T follicular helper cell (primary cell): ENCODE data around the gene TENM4.

Experiments
- DNase-seq: peaks from one replicate; pipeline ENCODE4 v3.0.0-alpha.2; 2020; ENCODE audit warnings: low read depth

The TENM4 gene

DNA sequence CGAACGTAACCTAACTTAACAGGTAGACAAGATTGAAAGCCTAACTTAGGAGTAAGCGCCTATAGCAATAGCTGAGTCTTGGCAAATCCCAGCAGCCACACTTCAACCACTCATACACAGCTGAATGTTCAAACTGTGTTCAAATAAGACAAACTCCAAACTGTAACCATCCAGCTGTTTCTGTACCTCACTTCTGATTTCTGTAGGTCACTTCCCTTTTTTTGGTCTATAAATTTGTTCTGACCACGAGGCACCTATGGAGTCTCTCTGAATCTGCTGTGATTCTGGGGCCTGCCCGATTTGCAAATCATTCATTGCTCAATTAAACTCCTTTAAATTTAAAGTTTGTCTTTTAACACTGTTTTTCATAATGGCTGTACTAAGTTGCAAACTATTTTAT is 8.2 kb upstream of the TENM4 start:
- no peak for DNase-seq

DNA sequence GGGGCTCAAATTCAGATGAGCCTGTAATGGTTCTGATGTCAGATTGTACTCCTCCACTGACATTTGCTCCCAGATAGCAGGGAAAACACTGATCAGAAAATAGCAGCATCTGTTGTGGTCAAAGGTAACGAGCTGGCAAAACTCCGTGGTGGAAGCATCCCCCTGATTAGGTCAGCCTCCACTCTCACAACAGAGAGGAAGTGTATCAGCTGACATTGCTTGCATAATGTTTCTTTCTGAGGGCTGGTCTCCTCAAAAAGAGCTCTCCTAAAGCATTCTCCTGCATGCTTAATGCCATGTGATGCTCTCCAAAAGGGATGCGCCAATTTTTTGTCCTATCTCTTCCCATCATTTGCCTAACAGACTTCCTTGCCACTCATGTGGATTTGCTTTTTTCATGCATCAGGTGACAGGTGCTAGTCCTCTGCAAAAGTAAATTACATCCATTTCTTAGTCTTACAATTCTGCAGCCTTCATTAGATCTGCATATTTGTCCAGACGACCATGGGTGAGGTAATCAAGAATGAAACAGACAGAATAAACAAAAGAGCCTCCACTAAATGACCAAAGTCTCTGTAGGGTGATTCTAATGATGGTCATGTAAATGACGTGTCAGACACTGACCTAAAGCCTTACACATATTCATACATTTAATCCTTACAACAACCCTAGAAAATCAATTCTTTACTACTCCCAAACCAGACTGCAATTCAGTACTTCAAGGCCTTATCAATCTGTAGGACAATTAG is 6.4 kb upstream of the TENM4 start:
- no peak for DNase-seq

DNA sequence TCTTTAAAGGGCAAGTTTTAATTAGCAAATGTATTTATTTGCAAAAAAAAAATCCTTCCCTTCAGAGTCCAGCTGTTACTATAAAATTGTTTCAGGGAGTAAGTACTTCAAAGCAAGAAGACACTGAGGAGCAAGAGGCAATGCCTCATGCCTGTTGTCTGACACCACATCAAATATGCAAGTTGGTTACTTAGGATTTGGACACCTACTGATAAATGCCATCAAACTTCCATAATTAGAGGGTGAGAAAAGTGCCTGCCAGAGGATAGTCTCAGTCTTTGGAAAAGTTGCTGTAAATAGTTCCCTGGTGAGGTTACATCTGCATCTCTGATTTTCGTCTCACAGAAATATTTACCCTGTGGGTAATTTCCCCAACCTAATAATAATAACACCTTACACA is 4.1 kb upstream of the TENM4 start:
- no peak for DNase-seq

DNA sequence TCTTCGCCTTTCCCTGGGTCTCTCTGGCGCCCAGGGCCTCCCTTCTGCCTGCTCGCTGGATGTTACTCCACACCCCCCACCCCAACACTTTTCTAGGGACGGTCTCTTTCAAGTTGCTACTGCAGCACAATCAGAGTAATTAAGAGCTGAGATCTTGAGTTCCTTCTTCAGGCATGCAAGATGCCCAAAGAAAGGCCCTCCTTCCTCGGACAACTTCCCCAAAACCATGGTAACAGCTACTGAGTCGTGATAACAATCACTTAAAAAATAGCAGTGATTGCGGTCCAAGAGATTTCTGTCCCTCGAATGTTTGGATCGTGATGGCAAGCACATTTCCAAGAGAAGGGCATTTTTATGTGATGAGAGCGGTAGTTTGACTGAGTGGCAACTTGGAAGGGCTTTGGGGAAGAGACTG is 638 bp upstream of the TENM4 start:
- no peak for DNase-seq

DNA sequence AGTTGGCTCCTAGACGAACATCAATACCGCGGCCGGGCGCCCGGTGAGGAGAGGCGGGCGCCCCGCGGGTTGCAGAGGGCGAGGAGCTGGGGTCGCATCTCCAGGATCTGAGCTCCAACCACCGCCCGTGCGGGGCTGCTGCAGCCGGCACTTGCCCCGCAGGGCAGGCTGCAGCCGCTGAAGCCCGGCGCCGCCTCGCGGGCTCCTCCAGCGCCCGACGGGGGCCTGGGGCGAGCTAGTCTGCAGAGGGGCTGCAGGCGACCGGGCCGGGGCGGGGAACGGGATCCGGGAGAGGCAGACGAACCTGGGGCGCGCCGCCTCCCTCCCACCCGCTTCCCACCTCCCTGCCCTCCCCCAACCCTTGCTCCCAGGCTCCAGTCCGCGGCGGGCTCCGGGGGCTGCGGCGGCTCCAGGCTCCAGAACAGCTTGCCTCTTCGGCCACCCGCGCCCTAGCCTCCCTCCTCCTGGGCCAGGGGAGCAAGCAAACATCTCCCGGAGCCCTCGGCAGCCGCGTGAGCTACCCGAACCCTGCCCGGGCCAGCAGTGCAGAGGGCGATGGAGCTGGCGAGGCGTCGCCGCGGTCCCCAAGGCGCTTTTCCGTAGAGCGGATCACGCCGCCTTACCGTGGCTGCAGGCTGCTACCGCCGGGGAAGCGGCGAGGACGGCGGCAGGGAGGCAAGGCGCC is 802 bp downstream of the TENM4 start:
- DNase-seq: no peak

DNA sequence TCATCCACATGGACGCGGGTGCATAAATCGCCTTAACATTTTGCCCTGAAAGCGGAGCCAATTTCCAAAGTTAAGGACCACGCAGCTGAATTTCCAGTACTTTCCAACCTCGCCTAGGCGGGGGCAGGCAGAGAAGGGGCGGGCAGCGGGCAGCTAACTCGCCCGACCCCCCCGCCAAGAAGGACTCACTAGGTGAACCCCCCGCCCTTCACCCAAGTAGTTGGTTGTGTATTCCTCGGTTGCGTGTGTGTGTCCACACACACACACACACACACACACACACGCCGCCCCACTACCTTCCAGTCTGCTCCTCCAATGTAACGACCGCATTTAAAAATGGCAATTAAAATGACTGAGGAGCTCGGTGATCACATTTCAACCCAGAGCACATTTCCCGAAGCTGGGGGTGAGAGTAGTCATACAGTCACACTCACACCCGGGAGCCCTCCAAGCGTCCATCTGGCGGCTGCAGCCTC is 1.4 kb downstream of the TENM4 start:
- no peak for DNase-seq

DNA sequence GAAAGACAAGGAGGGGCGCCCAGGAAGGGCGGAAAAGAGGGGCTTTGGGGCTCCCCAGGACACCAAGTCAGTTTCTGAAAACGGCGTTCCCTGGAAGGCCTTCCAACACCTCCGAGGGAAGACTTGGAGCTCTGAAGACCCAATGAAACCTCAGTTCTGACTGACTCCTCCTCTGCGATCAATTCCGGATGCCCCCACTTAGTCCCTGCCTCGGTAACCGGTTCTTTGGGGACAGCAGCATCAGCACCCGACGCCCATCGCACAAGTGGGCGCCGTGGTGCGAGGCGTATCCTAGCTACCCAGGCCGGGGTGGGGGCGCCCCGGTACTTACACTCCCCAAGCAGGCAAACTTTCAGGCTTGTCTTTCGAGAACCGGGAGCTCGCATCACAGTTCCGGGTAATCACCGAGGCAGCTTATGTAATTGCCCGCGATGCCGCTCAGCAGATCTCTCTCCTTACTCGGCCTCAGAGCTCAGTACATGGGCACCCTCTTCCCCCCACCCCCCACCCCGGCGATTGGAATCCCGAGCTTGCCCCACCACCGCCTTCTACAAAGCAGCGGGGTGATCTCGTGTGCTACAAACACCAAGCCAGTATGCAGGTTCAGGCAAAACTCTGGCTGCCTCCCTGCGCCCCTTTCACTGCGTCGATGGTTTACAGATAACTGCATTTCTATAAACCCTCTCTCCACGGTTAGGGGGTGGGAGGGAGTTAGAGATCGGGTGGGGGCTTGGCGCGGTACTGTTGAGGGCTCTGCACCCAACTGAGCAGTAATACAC is 2.0 kb downstream of the TENM4 start:
- DNase-seq: no peak

DNA sequence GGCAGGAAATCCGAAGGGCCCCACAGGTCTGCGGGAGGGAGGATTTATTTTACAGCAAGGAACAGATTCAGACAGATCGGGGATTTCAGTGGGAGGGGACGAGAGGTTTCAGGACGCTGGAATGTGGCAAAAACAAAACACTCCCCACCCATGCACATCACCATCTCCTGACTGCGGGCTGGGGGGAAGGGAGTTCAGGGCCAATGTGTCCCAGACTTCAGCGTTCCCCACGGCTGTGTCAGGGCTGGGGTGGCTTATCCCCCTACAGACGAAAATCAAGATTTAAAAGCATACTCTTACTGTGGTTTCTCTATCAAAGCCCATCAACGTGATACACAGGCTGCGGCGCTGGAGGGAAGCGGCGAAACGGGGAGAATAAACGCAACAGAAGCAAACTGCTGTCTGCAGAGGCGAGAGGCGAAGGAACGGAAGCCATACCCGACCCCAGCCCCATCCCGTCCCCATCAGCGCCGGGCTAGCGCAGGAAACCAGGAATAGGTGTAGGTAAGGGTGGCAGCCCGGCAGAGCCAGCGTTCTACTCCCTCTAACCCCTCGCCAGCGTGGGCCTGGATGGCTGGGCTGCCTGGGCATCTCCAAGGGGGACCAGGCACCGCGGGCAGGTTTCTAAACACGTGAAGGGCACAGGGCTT is 2.7 kb downstream of the TENM4 start:
- DNase-seq: no peak

DNA sequence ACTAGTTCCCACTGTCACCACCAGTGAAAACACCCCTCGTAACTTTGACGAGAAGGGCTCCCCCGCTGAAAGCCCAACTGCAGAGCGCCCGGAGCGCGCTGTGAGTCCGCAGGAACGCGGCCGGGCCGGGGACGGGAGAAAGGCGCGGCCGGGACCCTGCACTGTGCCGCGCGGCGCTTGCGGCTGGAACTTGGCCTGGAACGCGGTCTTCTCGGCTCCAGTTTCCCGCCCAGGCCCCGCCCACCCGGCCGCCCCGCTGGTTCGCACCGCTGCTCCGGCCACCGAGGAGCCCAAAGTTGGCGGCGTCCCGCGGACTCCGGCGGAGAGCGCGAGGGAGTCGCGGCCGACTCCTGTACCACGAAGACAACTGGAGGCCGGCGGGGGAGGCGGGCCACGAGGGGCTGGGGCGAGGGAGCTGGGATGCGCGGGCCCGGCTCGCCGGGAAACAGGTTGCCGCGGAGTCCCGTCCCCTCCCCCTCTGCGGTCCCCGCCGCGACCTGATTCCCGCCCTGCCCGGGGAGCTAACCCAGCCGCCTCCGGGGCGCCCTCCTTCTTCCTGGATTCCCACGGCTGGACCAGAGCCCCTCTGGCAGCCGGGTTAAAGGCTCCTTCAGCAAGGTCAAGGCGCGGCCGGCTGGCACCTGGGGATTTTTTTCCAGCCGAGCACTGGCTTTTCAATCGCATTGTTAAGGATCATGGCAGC is 3.4 kb downstream of the TENM4 start:
- no peak for DNase-seq

DNA sequence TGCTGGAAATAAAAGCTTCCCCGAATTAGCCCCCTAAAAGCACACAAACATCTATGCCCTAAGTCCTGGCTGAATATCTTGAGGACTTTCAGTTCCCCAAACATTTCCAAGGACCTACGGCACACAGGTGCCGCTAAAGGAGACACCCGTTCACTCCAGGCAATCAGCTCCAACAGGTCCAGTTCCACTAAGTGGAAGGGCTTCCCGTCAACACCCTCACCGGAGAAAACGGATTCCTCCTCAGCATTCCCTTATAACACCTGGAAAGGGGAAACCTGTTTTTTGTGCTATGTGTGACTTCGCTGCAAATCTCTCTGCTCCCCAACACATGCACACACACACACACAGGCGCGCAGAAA is 3.9 kb downstream of the TENM4 start:
- DNase-seq: no peak

DNA sequence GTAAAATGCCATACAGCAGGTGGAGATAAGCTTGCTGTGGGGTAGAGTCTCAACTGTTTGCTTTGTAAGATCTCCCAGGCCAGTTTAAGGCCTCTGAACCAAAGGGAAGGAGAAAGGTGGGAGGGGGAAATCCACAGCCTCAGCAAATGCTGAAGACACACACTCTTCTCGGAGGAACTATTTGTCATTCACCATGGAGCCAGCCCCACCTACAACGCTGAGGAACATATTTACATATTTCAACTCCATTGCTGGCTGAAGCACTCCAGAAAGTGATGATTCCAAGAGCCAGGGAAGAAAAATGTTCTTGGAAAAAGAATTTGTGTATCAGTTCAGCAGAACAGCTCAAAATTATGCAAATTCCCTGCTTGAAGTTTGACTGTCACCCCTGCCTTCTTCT is 6.5 kb downstream of the TENM4 start:
- DNase-seq: no peak

DNA sequence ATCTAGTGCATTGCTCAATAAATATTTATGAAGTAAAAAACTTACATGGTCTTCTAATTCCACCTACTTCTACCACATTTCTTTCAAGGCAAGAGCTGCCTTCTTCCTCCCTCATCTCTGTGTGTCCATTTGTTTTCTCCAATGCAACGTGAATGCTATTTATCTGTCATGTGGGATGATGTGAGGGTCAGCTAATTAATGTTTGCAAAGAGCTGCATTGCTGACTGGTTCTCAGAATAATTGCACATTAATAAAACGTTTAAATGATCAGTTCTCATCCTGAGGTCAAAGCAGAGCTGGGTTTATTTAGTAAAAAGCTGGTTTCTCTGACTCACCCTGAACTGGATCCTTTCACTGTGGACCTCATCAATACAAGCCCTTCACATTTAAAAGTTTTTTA is 8.7 kb downstream of the TENM4 start:
- DNase-seq: no peak

DNA sequence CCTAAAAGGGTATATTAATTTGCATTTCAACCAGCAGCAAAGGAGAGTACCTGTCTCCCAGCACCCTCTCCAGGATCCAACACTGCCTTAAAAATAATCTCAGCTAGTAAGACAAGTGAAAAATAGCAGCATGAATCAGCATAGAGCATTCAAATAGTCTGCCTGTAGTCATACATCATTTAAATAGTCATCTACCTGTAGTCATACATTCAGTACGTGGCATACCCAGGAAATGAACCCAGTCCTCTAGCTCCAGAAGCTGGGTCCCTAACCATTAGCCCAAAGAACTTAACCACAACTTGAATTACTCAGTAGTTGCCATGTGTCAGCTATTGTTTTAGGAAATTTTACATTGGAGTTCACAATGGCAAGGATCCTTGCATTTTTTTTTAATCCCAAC is 9.3 kb downstream of the TENM4 start:
- no peak for DNase-seq

DNA sequence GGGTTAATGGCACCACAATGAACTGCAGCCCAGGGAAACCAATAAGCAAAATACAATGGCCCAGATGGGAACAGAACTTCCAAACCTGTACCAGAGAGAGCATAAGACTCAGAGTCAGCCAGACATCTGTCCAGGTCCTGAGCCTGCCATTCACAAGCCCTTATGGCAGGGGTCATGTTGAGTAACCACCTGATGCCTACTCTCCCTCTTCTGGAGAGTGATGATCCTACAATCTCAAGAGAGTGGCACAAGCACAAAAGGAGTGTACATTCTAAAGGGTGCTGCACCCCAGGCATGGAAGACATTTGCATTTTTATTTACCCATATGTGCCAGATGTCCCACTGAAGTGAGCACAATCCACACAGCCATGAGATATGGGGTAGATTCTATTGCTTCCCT is 10.6 kb downstream of the TENM4 start:
- DNase-seq: no peak

DNA sequence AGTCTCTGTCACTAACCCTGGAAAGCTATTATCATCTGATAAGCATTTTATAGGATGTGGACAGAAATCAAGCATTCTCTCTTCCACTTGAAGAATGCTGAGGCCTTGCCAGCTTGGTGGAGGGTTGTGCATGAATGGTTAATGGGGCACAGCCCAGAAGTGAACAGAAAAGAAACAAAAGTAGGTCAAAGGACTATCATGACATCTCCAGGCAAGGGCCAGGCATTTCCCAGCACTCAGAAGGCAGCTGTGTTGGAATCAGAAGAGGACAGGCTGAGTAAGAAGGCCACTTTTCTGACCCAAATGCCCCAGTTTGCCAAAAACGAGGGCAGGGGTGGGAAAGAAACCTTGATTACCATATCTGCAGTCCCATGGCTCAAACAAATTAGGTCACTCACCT is 12.4 kb downstream of the TENM4 start:
- no peak for DNase-seq

DNA sequence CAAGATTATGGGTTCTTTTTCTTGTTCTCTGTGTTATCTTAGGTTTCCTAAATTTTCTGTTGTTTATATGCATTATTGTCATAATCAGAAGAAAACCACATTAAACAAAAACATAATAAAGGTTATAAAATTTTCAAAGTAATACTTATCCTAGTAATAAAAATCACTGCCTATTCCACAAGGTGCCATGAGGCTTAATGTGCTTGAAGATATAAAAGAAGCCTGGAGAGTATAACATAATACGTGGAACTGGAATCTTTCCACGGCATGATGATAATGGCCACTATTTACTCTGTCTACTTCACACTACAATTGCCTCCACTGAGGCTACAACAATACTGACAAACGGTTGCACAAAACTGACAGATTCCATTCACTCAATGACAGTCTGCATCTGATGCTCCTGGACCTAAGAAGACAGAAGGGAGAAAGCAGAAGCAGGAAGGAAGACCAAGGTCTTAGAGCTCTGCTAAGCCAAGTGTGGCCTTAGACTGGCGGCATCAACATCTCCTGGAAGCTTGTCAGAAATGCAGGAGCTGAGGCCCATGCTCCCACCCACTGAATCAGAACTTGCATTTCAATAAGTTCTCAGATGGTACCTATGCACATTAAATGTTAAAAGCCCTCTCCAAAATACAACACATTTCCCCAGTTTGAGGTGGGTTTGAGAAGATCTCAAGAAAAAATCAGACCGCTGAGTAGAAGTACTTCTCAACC is 13.1 kb downstream of the TENM4 start:
- no peak for DNase-seq

DNA sequence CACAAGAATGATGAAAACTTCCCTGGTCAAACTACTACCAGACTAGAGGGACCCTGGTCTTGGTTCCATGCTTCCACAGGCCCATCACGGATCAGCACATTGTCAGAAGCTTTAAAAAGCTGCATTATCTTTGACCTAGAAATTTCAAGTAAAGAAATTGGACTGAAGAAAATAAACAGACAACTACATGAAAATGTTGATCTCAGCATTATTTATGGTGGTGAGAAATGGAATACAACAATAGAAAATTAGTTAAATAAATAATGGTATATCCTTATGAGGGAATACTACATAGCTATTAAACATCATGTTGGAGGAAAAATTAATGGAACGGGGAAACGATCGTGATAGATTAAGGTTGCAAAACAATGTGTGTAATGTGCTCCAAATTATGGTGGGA is 13.7 kb downstream of the TENM4 start:
- DNase-seq: no peak

DNA sequence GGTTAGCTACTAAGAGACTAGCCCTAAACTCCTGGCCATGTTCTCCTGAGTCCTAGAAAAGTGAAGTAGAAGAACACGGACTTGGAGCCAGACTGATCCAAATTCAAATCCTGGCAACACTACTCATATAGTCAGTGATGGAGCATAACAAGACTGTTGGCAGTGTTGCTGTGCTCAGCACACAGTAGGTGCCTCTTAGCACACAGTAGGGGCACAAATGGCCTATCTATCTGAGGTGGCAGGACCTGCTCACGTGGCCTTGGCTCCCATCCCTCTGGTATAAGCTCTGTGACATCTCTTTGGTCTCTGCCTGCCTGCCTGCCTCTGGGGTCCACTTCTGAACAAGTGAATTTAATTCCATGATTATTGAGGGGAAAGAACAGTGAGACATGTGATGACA is 15.4 kb downstream of the TENM4 start:
- no peak for DNase-seq

DNA sequence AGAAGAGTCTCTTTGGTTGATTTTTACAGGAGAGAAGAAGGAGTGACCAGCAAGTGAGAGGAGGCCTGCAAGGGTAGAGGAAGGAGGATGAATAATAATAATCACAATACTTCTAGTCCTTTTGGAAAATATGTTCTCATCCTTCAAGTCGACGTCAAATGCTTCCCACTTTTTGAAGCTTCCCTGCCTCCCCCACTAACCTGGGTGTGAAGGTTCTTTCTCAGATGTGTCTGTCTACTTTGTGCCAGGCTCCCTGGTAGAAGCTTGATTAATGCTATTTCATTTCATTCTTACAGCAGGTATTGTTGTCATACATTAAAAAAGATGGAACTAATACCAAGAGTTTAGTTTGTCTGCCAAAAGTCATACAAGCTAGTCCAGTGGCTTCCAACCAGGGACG is 17.1 kb downstream of the TENM4 start:
- DNase-seq: no peak

DNA sequence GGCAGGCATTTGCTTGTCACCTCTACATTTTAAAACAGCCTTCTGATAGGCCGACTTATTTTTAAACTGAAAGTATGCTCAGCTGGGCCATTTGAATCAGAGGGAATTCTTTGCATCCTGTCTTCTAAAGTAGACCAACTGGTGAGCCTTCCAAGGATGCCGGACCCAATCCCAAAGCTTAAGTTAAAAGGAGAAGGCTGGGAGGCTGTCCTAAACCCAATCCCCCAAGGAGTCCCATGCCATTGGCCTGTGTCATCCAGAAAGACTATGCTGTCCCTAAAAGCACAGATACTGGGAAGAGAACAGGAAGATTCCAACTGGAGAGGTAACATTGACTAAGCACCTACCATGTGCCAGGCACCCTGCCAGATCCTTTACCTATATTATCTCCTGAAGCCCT is 18.0 kb downstream of the TENM4 start:
- no peak for DNase-seq

DNA sequence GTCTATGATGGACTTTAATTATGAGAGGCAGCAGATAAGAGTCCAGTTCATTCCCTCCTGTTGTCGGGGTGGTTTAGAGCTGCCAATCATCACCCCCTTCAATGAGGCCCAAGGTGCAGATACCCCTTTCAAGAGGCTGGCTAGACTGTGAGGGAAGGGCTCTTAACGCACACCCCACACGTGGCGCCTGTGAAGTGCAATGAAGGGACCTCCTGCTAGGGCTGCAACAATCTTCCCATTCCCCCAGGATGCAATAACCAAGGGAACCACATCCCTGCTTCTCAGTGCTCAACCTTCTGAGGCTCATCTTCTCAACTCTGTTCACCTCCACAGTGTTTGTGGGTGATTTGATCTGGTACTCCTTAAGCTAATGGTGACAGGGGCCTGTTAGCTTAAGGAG is 19.0 kb downstream of the TENM4 start:
- DNase-seq: no peak
